Esophagus squamous epithelium (tissue), 5 donors: ENCODE data around the gene INKA1. TPM values are rescaled to one million over a fixed set of nuclear protein-coding genes. Genes with fewer than 3 reads are reported as not detected.

Experiments
- DNase-seq: peaks from one replicate; lab custom pipeline; 2025; lab: John Stamatoyannopoulos, UW
- H3K27ac ChIP-seq, 4 donors: fragments of 200-600 bp; sonication (generic); one replicate each; pipeline ENCODE4 v1.5.1; 2016 to 2019; ENCODE audit warnings: mild to moderate bottlenecking in 1 of 4
- H3K27me3 ChIP-seq, 4 donors: fragments of 200-600 bp; sonication (generic); 1 replicate in 3 of 4; 2 replicates in 1 of 4; pipeline versions ENCODE4 v1.5.1 to v1.6.0; 2017 to 2021; ENCODE audit warnings: antibody characterized with exemption in 1 of 4
- H3K36me3 ChIP-seq, 3 donors: fragments of 200-600 bp; sonication (generic); one replicate each; pipeline ENCODE4 v1.5.1; 2016 to 2019
- H3K4me1 ChIP-seq, 3 donors: fragments of 200-600 bp; sonication (generic); one replicate each; pipeline ENCODE4 v1.5.1; 2017 to 2019
- H3K4me3 ChIP-seq, 4 donors: fragments of 200-600 bp; sonication (generic); 1 replicate in 3 of 4; 2 replicates in 1 of 4; pipeline ENCODE4 v1.5.1; 2016 to 2019; ENCODE audit warnings: mild to moderate bottlenecking in 2 of 4, moderate library complexity in 1 of 4
- H3K9me3 ChIP-seq, 3 donors: fragments of 200-600 bp; sonication (generic); one replicate each; pipeline ENCODE4 v1.5.1; 2016 to 2019
- POLR2A ChIP-seq, 4 donors: fragments of 450-650 bp; IDR thresholded peaks; one replicate each; pipeline ENCODE4 v1.6.1; 2017; ENCODE audit warnings: antibody characterized with exemption in 4 of 4, mild to moderate bottlenecking in 4 of 4, moderate library complexity in 3 of 4
- WGBS, 2 donors: methylation state at CpG; one replicate each; pipeline ENCODE4 v1.1.5; 2018; 5-methylcytosine and 5-hydroxymethylcytosine counted together
- intact Hi-C: fragments of 100-400 bp; cut with DNase I; formaldehyde crosslinking; loops from one replicate; pipeline ENCODE4 v1.15.0; 2022
- total RNA-seq, 4 donors: library from RNA; depleted of rRNA; stranded (reverse); fragments of >200 nt; gene quantifications; one replicate each; pipeline ENCODE4 v1.1.0, GENCODE V29; 2016
- TF ChIP-seq, protein P1 (sequence below), 6 experiments: fragments of 450-650 bp in 4 of 6; fragments of 200-600 bp in 2 of 6; sonication (generic) in 2 of 6; IDR thresholded peaks; one replicate each; pipeline ENCODE4 v1.5.1; 2016 to 2019; ENCODE audit warnings: antibody characterized with exemption in 6 of 6, mild to moderate bottlenecking in 4 of 6, moderate library complexity in 4 of 6
- donor health status: DM: yes; HTN: yes; CAD: no.

INKA1 gene
- total RNA-seq, 4 donors from 2014 or later, result 15.2 to 23.3 (median 19.9) TPM

DNA sequence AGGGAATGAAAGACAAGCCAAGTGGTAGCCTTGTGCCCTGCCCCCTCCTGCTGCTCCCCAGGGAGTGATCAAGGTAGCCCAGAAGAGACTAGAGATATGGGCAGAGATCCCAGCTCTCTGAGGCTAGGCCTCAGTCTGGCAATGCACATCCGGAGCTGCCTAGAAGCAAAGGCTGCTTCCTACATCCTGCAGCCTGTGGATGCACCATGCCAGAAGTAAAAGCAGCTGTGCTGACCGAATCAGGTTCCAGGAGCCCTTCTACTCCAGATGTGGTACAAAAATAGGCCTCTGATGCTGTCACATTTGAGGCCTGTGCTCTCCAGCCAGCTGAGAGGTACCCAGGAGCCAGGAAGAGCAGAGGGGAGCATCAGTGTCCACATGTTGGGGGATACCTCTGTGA lies 37.3 kb downstream of the INKA1 start:
- Histone ChIP-seq H3K27ac (peak overlapping the region in 1 of 4 donors; percentile 14), H3K4me3 (no peak overlapping the region), H3K36me3 (peaks cover 0 to 22% (median 0%) of the 10 kb centered on the region in 3 donors), H3K9me3 (no peaks in the 10 kb centered on the region), H3K4me1 (peaks cover 0 to 24% (median 7%) of the 10 kb centered on the region in 3 donors), H3K27me3 (no peaks in the 10 kb centered on the region)
- WGBS, 2 donors, result 85% methylated on average over 2 of the region's 2 CpGs; no CpG with 5 or more reads in 1 of the 2 donors
- no peak for TF ChIP-seq POLR2A (IDR thresholded peaks at IDR 0.05)
- TF ChIP-seq, protein P1, sequence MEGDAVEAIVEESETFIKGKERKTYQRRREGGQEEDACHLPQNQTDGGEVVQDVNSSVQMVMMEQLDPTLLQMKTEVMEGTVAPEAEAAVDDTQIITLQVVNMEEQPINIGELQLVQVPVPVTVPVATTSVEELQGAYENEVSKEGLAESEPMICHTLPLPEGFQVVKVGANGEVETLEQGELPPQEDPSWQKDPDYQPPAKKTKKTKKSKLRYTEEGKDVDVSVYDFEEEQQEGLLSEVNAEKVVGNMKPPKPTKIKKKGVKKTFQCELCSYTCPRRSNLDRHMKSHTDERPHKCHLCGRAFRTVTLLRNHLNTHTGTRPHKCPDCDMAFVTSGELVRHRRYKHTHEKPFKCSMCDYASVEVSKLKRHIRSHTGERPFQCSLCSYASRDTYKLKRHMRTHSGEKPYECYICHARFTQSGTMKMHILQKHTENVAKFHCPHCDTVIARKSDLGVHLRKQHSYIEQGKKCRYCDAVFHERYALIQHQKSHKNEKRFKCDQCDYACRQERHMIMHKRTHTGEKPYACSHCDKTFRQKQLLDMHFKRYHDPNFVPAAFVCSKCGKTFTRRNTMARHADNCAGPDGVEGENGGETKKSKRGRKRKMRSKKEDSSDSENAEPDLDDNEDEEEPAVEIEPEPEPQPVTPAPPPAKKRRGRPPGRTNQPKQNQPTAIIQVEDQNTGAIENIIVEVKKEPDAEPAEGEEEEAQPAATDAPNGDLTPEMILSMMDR (IDR thresholded peaks at IDR 0.05), result no peak
- DNase-seq, result no peak
- intact Hi-C loops, result loop anchor here (10.0 kb wide), 1 partner anchor 136 kb away; no protein-coding TSS in a partner anchor

DNA sequence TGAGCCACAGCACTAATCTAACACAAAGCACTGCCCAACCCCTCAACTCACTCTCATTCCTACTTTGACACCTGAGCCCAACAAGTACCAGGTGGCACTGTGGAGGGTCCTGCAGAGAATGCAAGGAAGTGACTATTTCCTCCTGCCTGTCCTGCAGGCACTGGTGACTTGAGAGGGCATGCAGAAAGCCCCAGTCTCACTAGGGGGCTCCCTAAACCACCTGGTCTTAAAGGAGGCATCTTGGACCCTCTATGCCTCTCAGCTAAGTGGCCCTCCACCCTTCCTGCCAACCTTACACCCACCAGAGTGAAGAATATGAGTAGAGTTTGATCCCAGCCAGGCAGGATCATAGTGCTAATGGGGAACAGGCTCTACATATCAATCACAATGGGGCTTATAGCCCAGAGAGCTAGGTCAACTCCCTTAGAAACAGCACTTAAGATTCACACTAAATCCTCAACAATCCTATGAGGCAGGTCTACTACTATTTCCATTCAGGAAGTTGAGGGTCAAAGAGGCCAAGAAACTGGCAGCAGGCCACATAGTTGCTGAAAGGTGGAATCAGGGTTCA lies 38.1 kb downstream of the INKA1 start:
- intact Hi-C loops, result loop anchor here (10.0 kb wide), 1 partner anchor 136 kb away; no protein-coding TSS in a partner anchor
- Histone ChIP-seq H3K9me3 (no peaks in the 10 kb centered on the region), H3K4me1 (peaks cover 0 to 24% (median 7%) of the 10 kb centered on the region in 3 donors), H3K36me3 (peaks cover 0 to 30% (median 0%) of the 10 kb centered on the region in 3 donors), H3K4me3 (no peak overlapping the region), H3K27me3 (no peaks in the 10 kb centered on the region), H3K27ac (no peak overlapping the region)
- TF ChIP-seq, protein P1 (IDR thresholded peaks at IDR 0.05), result peak in 2 of 6 experiments; percentile 15 to 29
- TF ChIP-seq POLR2A (IDR thresholded peaks at IDR 0.05), result no peak
- no peak for DNase-seq

DNA sequence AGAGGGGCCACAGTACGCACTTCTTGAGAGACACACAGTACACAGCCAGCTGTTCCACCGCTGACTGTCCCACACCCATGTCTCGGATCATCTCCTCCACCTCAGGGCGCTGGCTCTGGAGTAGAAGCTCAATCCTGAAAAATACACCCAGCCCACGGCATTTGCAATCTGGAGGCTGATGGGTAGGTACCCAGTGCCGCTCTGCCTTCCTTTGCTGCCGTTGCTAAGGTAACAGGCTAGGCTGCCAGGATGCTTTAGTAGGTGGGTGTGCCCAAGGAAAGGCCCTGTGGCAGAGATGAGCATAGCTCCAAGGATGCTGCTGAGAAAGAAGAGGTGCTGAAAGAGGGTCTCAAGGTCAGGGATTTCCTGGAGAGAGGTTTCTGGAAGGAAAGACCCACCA lies 38.7 kb downstream of the INKA1 start:
- H3K9me3 ChIP-seq, result no peaks in the 10 kb centered on the region
- 84 to 100% methylated on average over 1 to 6 of the region's 7 CpGs for WGBS, 2 donors

DNA sequence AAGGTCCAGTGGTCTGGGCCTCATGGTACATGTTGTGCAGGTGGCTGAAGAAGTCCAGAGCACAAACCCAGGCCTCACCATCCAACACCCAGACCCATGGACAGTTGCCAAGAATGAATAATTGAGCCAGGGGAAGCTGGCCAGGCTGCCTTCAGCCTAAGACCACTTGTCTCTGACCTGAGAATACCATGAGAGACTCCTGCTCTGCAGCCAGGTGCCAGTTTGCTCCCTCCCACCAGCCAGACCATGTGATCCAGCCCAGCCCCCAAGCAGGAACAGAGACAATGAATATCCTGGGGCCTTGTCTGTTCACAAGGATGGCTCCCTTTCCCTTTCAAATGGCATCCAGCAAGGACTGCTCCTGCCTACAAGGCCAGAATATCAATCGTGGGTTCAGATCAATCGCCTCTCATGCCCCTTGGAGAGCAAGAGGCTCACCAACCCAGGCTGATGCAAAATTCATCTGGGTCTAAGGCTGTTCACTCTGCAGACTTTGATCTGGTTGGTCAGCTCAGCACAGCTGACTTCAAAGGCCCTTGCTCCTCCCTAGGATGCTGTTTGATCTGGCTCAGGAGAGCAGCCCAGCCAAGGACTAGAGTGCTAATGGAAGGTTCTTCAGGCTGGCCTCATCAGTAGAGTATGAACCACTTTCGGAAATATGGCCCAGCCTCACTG lies 39.9 kb downstream of the INKA1 start:
- no CpG with 5 or more reads among the region's 3 CpGs for WGBS, 2 donors

More for the DNA sequence above, 38.7 kb downstream of the INKA1 start:
- Histone ChIP-seq H3K4me3 (no peak overlapping the region), H3K27ac (no peak overlapping the region), H3K27me3 (no peaks in the 10 kb centered on the region), H3K36me3 (peaks cover 0 to 36% (median 0%) of the 10 kb centered on the region in 3 donors), H3K4me1 (peaks cover 0 to 24% (median 7%) of the 10 kb centered on the region in 3 donors)
- no peak for DNase-seq
- TF ChIP-seq POLR2A (IDR thresholded peaks at IDR 0.05), result no peak
- TF ChIP-seq, protein P1 (IDR thresholded peaks at IDR 0.05), result no peak
- intact Hi-C loops, result loop anchor here (10.0 kb wide), 1 partner anchor 137 kb away; no protein-coding TSS in a partner anchor

More for the DNA sequence above, 39.9 kb downstream of the INKA1 start:
- Histone ChIP-seq H3K27ac (no peak overlapping the region), H3K27me3 (no peaks in the 10 kb centered on the region), H3K4me1 (peaks cover 0 to 24% (median 7%) of the 10 kb centered on the region in 3 donors), H3K36me3 (peaks cover 0 to 44% (median 0%) of the 10 kb centered on the region in 3 donors), H3K9me3 (no peaks in the 10 kb centered on the region), H3K4me3 (no peak overlapping the region)
- intact Hi-C loops, result loop anchor here (10.0 kb wide), 1 partner anchor 138 kb away; no protein-coding TSS in a partner anchor
- TF ChIP-seq, protein P1 (IDR thresholded peaks at IDR 0.05), result no peak
- TF ChIP-seq POLR2A (IDR thresholded peaks at IDR 0.05), result no peak
- no peak for DNase-seq
